GM18505 (cell line): ENCODE results near the gene PODXL.

Experiments
- ATAC-seq: cut with Tn5 transposase; IDR thresholded peaks from one replicate; pipeline ENCODE4 v1.9.1; 2021; ENCODE audit not compliant: unreplicated experiment
- POLR2A ChIP-seq: IDR thresholded peaks from 4 replicates; pipeline ENCODE4 v1.6.1; 2011; ENCODE audit warnings: borderline replicate concordance; ENCODE audit not compliant: insufficient read depth, insufficient read length; ENCODE audit errors: extremely low read depth

Gene PODXL

GRCh38 chr7:131556909-131557651, 652 bp upstream of the PODXL start:
- TF ChIP-seq POLR2A = no peak
- ATAC-seq = no peak

DNA sequence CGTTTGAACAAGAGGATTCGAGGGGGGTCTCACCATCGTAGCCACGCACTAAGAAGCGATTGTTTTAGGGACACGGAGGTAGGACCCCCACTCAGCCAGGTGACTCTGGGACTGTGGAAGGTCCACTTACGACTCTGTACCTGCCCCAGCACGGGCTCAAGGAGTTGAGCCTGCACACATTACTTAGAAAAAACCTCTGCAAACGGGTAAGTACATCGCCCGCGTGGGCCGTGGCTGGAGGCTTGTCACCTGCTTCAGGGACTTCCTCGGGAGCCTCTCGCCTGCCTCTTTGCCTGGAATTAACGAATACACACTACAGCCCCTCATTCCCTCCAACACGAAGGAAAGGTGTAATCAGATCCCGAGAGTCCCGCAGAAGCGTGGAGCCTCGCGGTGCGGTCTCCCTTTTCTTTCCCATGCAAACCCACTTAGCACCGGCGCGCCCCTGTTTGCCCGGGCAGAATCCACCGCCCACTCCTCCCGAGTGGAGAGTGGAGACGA, 826 bp downstream of the PODXL start:
- no peak for TF ChIP-seq POLR2A
- no peak for ATAC-seq

- TF ChIP-seq POLR2A = no peak
- no peak for ATAC-seq
Observed at GRCh38 chr7:131554880-131555516, 1.4 kb downstream of the PODXL start.

DNA sequence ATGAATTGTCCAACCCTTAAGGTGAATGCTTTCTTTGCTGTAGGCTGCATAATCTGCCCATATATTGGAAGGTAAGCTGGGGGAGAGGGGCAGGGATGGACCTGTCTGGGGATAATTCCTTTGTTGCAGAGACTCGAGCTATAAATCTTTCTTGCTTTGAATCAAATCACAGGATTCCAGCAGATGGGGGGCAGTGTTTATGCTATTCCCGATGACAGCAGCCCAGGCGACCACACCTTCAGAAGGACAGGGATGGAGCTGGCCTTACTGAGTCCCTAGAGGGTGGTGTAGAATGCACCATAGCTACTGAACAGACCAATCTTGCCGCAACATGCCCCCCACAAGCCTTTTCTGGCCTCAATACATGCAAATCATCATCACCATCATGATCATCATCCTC, 2.5 kb downstream of the PODXL start:
- no peak for ATAC-seq
- no peak for TF ChIP-seq POLR2A

GRCh38 chr7:131552053-131552452, 4.4 kb downstream of the PODXL start:
- no peak for TF ChIP-seq POLR2A
- ATAC-seq = no peak

DNA sequence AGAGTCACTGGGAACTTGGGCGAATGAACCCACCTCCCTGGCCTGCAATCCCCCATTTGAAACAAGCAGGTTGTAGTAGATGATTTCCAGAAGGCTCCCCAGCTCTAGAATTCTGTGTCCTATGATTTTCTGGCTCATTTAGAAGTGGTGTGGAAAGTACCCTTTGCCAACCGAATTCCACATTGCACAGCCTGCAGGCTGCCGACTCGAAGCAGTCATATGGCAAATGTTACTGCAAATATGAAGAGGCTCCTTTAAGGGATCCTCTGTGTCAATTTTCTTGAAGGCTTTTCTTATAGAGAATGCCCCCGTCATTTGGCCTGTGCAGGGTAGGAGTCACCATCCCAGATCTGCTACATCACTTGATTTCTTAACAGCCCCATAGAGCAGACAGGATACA, 5.6 kb downstream of the PODXL start:
- TF ChIP-seq POLR2A = no peak
- ATAC-seq = no peak

DNA sequence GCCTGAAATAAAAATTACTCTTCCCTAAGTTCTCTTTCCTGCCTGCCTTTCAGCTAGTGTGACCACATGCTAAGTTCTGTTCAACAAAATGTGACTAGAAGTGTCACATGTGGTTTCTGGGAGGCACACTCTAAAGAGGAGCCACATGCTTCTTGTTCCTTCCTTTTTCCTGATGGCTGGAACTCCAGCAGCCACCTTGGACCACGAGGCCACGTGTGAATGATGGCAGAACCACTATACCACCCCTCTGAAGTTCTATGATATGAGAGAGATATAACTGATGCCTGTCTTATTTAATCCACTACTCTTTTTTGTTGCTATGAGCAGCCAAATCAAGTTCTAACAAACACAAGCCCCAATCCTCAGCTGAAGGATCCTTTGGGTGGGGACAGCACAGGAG, 8.1 kb downstream of the PODXL start:
- no peak for TF ChIP-seq POLR2A
- ATAC-seq = no peak

- TF ChIP-seq POLR2A = no peak
- ATAC-seq = no peak
Observed at GRCh38 chr7:131547589-131547988, 8.8 kb downstream of the PODXL start.

GRCh38 chr7:131546583-131547141, 9.8 kb downstream of the PODXL start:
- no peak for ATAC-seq
- no peak for TF ChIP-seq POLR2A

GRCh38 chr7:131546126-131546525, 10.3 kb downstream of the PODXL start:
- TF ChIP-seq POLR2A = no peak
- ATAC-seq = no peak

- ATAC-seq = no peak
- TF ChIP-seq POLR2A = no peak
Observed at GRCh38 chr7:131544449-131545301, 11.8 kb downstream of the PODXL start.

GRCh38 chr7:131544021-131544420, 12.4 kb downstream of the PODXL start:
- ATAC-seq = no peak
- no peak for TF ChIP-seq POLR2A

- no peak for ATAC-seq
- no peak for TF ChIP-seq POLR2A
Observed at GRCh38 chr7:131543298-131543697, 13.1 kb downstream of the PODXL start.
